WI38 (cell line): ENCODE results near the gene KIAA0753.
"Not testable (repeated sequence)": the region's sequence is repeated elsewhere in the genome, so short reads cannot be mapped to it uniquely, and the experiment has no call there.

ENCODE experiments used
- H3K4me3 ChIP-seq: 2 replicates; pipeline ENCODE4 v1.5.1; 2011; ENCODE audit warnings: low read depth, mild to moderate bottlenecking, control low read depth, low read length
- CTCF ChIP-seq: IDR thresholded peaks from 2 replicates; pipeline ENCODE4 v1.5.1; 2012; ENCODE audit warnings: low read depth, mild to moderate bottlenecking, control low read depth, low read length

Gene KIAA0753

GRCh38 chr17:6573982-6574686 lies 66.4 kb downstream of the KIAA0753 start:
- TF ChIP-seq CTCF = no peak
- no peak overlapping the region for H3K4me3 ChIP-seq

- not testable (repeated sequence) for H3K4me3 ChIP-seq
Observed at GRCh38 chr17:6573495-6573894, 67.0 kb downstream of the KIAA0753 start.

- no peak for TF ChIP-seq CTCF
- no peak overlapping the region for H3K4me3 ChIP-seq
Observed at GRCh38 chr17:6572972-6573370, 67.5 kb downstream of the KIAA0753 start.

- TF ChIP-seq CTCF = no peak
- no peak overlapping the region for H3K4me3 ChIP-seq
Observed at GRCh38 chr17:6571452-6571781, 69.1 kb downstream of the KIAA0753 start.

GRCh38 chr17:6570731-6571451 lies 69.6 kb downstream of the KIAA0753 start:
- no peak for TF ChIP-seq CTCF
- no peak overlapping the region for H3K4me3 ChIP-seq

- H3K4me3 ChIP-seq = no peak overlapping the region
- TF ChIP-seq CTCF = no peak
Observed at GRCh38 chr17:6569370-6570285, 70.9 kb downstream of the KIAA0753 start.

- H3K4me3 ChIP-seq = no peak overlapping the region
- TF ChIP-seq CTCF = no peak
Observed at GRCh38 chr17:6568184-6568758, 72.2 kb downstream of the KIAA0753 start.
